HG03108 (cell line): ENCODE data around the gene MED13L.
A peak's percentile ranks its signal among the peaks of the same experiment; 100 is the strongest.
"Not testable (repeated sequence)": the region's sequence is repeated elsewhere in the genome, so short reads cannot be mapped to it uniquely, and the experiment has no call there.

Source experiments
- ATAC-seq: cut with Tn5 transposase; IDR thresholded peaks from one replicate; pipeline ENCODE4 v1.9.1; 2021; ENCODE audit warnings: moderate library complexity; ENCODE audit not compliant: unreplicated experiment

Gene MED13L

DNA sequence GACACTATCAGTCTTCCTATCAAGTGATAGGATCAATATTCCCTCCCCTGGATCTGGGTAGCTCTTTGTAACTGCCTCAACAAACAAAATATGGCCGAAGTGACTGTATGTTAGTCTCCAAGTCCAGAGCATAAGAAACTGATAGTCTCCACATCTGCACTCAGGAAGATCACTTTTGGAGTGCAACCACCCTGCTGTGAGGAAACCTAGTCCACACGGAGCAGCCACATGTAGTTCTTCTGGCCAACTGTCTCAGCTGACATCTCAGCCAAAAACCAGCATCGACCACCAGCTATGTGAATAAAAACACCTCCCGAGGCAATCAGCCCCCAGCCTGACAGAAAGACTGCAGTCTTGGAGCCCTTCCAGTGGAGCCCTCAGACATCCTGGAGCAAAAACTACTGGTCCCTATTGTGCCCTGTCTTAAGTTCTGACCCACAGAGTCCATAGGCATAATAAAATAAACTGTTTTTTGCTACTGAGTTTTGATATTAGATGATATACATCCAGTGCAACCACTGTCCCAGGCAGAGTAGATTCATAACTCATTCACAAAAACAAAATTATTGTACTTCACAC, 143.8 kb downstream of the MED13L start:
- no peak for ATAC-seq

DNA sequence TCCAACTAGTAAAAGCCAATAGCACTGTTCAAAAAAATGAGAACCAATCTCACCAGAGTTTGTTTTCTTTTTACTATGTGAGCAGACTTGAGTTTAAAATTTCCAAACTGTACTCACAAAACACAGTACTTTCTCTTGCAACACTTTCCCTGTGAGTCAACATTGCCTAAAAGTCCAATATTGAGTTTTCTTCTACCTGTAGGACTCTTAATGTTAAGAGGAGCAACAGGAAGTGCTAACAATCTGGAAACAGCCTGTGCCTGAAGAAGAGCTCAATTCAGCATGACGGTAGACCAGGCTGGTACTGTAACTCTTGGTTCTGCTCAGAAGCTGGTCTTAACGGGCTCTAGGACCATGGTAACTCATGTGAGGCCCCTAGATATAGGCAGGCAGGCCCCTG, 144.3 kb downstream of the MED13L start:
- no peak for ATAC-seq

DNA sequence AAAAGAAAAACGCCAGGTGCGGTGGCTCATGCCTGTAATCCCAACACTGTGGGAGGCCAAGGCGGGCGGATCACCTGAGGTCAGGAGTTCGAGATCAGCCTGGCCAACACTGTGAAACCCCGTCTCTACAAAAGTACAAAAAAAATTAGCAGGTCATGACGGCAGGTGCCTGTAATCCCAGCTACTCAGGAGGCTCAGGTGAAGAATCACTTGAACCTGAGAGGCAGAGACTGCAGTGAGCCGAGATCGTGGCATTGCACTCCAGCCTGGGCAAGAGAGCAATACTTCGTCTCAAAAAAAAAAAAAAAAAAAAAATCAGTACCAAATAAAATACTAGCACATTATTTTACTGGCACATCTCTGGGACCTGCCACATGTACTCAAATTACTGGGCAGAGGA, 145.5 kb downstream of the MED13L start:
- not testable (repeated sequence) for ATAC-seq

DNA sequence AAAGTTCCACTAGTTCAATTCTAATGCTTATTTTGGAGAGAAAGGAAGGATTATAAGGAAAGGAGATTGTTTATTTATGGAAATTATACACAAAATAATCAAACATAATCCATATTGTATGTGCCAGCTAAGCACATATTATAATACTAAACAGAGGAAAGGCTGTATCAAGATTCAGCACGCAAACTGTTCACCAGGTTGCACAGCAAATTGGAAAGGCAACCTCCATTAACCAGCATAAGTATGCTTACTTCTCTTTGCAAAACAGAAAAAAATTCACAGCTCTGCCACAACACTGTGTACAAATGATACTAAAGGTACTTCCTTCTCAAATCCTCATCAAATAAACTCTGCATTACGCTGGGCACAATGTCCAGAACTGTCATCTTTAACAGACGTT, 146.3 kb downstream of the MED13L start:
- ATAC-seq: no peak

DNA sequence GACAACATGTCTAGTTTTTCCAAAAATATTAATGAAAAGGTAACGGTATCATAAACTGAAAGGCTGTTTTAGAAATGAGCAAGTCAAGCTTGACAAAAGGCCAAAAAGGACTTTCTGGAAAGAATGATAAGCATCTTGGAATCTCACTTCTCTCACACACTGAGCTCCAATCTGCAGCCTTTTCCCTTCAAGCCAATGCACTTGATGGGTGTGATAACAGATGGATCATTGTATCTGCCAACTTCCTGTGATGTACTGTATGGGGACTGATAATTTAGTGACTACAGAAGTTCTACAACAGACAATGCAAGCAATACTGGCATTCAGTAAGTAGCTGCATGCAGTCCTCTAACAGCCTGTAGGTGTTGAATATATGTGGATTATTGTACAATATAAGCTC, 147.1 kb downstream of the MED13L start:
- no peak for ATAC-seq

DNA sequence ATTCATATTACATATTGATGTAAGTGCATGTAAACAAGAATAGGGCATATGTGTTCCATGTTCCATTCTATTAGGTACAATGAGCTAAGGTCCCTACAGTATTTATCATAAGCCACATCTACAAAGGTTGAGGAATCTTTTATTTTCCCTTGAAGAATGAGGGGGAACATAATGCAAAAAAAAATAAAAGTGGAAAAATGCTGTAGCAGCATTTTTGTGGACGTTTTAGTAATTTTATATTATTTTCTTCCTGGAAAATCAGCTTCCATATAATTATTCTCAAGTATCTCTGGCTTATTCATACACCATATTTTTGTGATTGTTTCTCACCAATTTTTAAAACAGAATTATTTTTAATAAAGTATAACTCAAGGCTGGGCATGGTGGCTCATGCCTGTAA, 148.7 kb downstream of the MED13L start:
- no peak for ATAC-seq

DNA sequence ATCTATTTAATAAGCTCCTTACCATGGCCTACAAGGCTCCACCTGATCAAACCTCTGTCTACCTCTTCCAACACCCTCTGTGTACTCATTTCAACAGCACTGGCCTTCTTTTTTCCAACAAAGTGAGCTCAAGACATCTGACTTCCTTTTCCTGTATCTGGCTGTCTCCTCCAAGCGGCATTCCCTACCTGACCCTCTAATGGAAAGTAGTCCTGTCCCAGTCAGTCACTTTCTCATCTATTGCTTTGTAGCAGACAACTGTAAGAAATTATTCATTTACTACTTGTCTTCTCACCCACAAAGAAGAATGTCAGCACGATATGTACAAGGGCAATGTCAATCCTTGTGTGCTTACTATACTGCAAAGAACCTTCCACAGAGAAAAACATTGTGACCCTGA, 149.6 kb downstream of the MED13L start:
- no peak for ATAC-seq

GRCh38 chr12:116126610-116127009, 150.9 kb downstream of the MED13L start:
- no peak for ATAC-seq

DNA sequence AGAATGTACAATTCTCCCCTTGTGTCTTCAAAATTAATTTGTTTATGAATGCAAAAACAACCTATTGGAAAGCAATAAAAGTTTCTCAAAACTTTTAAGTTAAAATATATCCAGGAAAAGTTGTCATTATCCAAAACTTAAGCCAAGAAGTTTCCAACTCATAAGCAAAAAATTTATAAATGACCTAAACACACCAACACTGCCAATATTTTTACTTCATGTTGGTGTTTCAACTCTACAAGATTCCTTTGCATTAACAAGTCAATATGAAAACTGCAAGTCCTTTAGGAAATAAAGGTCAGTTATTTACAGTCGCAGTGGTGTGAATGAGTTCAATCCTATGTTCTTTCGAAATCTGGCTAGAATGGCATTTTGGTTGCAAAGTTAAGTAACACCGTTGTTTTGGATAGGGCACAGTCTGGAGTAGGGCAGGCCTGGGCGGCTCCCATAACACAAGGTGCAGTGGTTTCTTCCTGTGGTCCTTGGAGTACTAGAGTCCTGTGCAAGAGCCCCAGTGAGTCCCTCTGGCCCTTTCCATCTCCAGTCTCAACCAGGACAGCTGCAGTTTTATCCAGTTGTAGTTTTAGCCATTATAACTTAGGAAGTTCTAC, 151.4 kb downstream of the MED13L start:
- no peak for ATAC-seq

- no peak for ATAC-seq
Measured at GRCh38 chr12:116125084-116125483, 152.4 kb downstream of the MED13L start.

GRCh38 chr12:116123451-116124258, 153.8 kb downstream of the MED13L start:
- peak; percentile 84 for ATAC-seq

DNA sequence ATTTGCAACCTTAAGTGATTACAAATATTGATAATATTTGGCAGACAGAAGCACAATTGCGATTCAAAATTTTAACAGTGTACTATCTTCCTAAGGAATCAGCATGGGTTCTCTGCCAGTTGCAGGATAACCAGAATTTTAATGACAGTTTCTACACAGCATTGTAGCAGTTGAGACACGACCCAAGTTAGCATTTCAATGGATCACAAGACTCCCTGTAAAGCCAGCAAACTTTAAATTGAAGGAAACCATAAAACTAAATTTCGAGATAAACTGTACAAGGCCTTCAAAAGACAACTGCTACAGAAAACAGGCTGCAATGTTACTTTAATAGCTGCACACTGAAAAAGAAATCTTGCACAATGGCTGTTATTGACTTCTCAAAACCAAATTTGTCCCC, 154.9 kb downstream of the MED13L start:
- ATAC-seq: no peak

GRCh38 chr12:116121453-116121871, 156.0 kb downstream of the MED13L start:
- no peak for ATAC-seq

DNA sequence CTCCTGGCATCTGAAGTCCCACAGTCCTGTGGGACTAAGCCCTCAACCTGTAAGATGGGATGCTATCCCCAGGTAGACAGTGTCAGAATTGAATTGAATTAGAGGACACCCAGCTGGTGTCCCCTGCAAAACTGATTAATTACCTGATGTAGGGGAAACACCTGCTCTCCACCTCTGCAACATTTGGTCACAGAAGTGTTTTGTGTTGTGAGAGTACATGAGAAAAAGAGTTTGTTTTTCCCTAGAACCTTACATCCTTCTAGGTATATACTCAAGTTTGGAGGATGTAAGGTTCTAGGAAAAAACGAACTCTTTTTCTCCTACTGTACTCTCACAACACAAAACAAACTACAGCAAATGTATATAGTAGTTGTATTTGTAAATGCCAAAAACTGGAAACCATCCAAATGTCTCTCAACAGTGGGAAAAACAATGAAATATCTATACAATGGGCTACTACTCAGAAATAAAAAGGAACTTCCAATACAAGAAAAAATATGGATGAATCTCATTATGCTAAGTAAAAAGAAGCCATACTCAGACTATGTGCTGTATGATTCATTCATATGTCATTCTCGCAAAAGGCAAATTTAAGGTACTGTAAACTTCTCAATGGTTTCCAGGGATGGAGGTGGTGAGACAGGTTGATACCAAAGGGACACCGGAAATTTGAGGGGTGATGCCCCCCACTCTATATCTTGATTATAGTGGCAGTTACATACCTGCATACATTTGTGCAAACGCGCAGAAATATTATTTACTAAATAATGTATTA, 160.7 kb downstream of the MED13L start:
- ATAC-seq: no peak

DNA sequence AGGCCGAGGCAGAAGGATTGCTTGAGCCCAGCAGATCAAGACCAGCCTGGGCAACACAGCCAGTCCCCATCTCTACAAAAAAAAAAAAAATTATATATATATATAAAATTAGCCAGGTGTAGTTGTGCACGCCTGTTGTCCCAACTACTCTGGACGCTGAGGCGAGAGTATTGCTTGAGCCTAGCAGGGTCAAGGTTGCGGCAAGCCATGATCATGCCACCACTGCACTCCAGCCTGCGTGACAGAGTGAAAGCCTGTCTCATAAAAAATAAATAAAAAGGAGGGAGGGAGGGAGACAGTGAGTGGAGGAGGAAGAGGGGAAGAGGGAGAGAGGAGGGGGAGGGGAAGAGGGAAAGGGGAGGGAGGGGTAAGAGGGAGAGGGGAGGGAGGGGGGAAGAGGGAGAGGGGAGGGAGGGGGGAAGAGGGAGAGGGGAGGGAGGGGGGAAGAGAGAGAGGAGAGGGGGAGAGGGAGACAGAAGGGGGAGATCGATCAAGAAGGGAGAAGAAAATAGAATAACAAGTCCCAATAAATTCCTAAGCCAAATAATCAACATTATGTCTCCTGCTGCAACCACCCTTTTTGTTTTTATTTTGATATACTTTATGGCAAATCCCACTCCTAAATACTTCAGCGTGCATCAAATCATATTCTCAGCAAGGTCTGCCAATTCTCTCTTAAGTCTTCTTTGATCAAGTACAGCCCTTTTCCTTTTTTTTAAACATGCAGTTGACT, 163.9 kb downstream of the MED13L start:
- no peak for ATAC-seq

GRCh38 chr12:116106870-116107269, 170.6 kb downstream of the MED13L start:
- ATAC-seq: no peak

- no peak for ATAC-seq
Measured at GRCh38 chr12:116104167-116104767, 173.2 kb downstream of the MED13L start.

- ATAC-seq: no peak
Measured at GRCh38 chr12:116101991-116102390, 175.5 kb downstream of the MED13L start.

DNA sequence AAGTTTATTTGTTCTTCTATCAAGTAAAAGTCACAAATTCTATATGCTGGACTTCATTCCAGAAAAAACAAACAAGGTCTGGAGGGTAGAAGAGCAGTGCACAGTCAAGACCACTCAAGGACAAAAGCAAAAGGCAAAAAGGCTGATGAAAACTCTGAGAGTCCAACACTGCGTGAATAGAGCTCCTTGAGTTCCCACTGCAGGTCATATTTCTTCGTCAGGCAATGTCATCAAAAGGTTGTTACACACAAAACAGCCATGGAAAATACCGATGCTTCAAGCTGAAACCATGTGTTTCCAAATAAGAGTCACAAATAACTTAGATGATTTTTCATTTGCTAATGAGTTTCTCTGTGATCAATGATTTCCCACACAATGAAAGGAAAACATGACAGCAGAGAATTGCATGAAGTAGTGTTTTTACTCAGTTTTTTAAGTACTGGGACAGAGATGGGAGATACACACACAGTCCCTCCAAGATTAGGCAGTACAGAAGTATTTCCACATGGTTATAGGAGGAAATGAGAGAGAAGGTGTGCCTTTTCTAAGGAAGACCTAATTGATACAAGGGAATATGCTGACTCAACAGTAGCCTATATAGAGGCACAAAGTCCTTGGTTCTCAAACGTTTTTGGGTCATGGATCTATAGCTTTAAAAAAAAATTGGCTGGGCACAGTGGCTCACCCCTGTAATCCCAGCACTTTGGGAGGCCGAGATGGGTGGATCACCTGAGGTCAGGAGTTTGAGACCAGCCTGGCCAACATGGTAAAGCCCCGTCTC, 177.7 kb downstream of the MED13L start:
- ATAC-seq: no peak

GRCh38 chr12:116096874-116097273, 180.6 kb downstream of the MED13L start:
- no peak for ATAC-seq
